ENCODE data around the gene CAMK4.

DNA sequence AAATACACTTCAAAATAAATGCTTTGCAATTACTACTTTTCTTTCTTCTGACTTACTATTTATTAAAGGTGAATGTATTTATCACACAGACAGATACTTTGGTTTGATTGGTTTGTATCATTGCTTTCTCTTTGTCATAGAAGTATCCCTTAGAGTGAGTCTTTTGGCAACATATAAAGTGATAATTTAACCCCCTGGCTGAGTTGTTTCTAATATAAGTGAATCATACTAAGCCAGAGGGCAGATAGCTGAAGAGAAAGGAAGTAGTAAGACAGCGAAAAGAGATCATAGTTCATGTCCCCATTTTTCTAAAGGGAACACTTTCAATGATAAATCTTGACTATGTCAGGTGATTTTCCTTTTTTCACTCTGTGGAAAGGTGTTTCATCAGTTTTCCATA, 38.6 kb downstream of the CAMK4 start:
- no peak for TF ChIP-seq CTCF (conservative IDR thresholded peaks at IDR 0.05 in 1 of 2, IDR thresholded peaks at IDR 0.05 in 1 of 2; ENCODE audit: low read depth in 1 of 2, low read length in 2 of 2)
- TF ChIP-seq EZH2 (IDR thresholded peaks at IDR 0.05; ENCODE audit: low read length, missing control alignments) = no peak

Data from fibroblast of lung (primary cell).